Suppressor macrophage treated with lipopolysaccharide for 1 hour (primary cell): Measurements from ENCODE around the gene SNRNP200.
A peak's percentile ranks its signal among the peaks of the same experiment; 100 is the strongest.

Source experiments
- DNase-seq, 3 donors: peaks; one replicate each; pipeline ENCODE4 v3.0.0-alpha.2; 2020 to 2022

Gene SNRNP200

GRCh38 chr2:96249654-96250053, 55.7 kb downstream of the SNRNP200 start:
- no peak for DNase-seq

GRCh38 chr2:96248624-96249023, 56.7 kb downstream of the SNRNP200 start:
- DNase-seq = no peak

GRCh38 chr2:96247896-96248295, 57.5 kb downstream of the SNRNP200 start:
- DNase-seq = no peak

GRCh38 chr2:96247009-96247408, 58.3 kb downstream of the SNRNP200 start:
- peak; percentile 66 to 78 (median 77) for DNase-seq

GRCh38 chr2:96245609-96246390, 59.5 kb downstream of the SNRNP200 start:
- peak; percentile 90 to 97 (median 95) for DNase-seq

DNA sequence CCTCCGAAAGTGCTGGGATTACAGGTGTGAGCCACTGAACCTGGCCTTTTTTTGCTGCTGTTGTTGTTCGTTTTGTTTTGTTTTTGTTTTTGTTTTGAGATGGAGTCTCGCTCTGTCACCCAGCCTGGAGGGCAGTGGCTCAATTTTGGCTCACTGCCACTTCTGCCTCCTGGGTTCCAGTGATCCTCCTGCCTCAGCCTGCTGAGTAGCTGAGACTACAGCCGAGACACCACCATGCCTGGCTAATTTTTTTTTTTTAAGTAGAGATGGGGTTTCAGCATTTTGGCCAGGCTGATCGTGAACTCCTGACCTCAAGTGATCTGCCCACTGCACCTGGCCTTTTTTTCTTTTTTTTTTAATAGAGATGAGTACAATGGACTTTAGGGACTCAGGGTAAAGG, 61.5 kb downstream of the SNRNP200 start:
- no peak for DNase-seq

DNA sequence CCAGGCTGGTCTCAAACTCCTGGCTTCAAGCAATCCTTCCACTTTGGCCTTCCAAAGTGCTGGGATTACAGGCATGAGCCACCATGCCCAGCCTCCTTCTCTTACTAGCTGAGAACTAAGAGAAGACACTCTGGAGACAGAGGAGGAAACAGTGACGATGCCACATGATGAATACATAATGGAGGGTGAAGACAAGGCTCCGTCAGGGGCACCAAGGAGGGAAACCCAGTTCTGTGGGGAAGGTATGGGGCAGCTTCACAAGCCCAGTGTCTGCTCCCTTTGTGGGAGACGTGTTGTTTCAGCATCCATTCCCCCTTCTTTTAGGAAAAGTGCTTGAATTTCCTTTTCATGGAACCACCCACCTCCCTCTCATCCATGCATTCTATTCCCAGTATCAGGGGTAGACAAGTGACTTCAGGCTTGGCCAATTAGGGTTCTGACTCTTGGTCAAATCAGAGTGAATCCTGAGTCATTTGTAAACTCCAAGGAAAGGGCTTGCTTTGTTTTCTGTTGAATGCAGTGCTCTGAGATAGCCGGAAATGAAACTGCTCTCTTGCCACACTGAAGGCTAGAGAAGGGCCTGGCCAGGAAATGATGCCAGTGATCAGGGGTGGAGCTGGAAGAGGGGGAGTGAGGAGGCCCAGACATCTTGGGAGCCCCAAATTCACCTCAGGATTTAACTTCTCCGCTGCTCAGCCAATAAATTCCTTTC, 63.3 kb downstream of the SNRNP200 start:
- DNase-seq = peak; percentile 91 to 98 (median 95)

DNA sequence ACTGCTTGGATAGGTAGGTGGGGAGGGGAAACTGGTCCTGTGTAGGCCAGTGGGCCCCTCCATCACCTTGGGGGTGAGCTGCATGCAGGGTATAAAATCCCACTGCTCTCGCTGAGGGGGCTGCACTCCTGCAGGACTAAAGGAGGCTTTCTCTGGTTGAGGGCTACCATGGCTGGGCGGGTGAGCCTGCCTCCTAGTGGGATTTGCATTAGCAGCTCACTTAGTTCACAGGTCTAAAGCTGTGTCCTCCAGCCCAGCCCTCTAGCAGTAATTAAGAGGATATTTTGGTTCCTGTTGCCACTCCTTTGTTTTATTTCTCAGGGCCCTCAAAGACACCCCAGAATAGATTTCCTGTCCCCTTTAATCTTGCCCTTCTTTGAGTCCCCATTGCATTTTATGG, 64.1 kb downstream of the SNRNP200 start:
- DNase-seq = no peak

GRCh38 chr2:96240341-96241038, 64.9 kb downstream of the SNRNP200 start:
- no peak for DNase-seq

DNA sequence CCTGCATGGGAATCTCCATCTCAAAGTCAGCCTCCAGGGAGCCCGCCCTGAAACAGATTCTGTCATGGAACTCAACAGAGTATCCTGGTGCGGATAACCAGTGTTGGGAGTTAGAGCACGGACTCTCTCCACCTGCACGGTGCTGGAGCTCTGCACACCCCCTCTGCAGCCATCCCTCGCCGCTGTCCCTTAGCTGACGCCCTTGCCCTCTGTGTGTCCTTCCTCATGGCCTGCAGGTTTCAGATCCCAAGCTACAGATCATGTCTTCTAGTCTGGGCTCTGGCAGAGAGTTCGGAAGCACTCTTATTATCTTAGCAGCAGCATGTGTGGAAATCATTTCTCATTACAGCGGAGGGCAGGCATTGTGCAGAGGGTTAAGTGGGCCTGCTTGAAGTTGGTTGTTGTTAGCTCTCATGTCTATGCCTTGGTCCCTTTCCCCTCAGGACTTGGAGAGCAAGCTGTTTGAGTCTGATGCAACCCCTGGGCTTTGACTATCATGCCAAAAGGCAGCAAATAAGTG, 65.5 kb downstream of the SNRNP200 start:
- DNase-seq = no peak

DNA sequence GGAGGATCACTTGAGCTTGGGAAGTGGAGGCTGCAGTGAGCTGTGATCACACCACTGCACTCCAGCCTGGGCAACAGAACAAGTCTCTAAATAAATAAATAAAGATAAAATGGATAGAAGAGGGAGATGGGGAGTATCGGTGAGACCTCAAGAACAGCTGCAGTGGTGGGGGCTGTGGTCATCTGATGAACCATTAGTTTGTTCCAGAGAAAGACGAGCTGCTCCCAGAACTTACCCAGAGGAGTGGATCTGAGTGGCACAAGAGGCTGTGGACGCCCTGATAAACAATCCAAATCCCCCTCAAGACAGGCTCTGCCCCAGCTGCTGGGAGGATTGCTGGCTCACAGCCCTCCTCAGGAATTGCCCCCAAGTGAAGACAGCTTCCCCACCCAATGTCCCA, 66.3 kb downstream of the SNRNP200 start:
- no peak for DNase-seq

GRCh38 chr2:96238266-96238665, 67.1 kb downstream of the SNRNP200 start:
- DNase-seq = no peak

GRCh38 chr2:96236882-96237281, 68.5 kb downstream of the SNRNP200 start:
- no peak for DNase-seq

DNA sequence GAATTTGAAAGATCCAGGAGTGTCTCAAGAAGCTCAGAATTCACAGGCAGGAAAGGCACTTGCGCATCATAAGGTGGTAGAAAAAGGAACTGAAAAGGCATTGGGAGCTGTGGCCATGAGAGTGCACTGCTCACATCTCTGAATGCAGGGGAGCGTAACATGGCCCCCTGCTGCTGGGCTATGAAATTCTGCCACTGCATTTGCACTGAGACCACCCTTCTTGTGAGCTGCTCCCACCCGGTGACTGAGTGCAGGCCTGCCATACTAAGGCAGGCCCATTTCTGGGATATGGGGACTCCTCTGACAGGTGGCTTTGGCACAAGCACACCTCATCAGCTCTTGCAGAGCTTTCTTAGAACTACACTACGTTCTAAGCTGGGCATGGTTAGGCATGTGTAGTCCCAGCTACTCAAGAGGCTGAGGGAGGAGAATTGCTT, 71.4 kb downstream of the SNRNP200 start:
- peak in 2 of 3 donors; percentile 30 to 37 for DNase-seq

- DNase-seq = peak in 2 of 3 donors; percentile 44 to 46
These were observed 71.9 kb downstream of the SNRNP200 start for GRCh38 chr2:96233436-96233835.

GRCh38 chr2:96231316-96231715, 74.0 kb downstream of the SNRNP200 start:
- no peak for DNase-seq

DNA sequence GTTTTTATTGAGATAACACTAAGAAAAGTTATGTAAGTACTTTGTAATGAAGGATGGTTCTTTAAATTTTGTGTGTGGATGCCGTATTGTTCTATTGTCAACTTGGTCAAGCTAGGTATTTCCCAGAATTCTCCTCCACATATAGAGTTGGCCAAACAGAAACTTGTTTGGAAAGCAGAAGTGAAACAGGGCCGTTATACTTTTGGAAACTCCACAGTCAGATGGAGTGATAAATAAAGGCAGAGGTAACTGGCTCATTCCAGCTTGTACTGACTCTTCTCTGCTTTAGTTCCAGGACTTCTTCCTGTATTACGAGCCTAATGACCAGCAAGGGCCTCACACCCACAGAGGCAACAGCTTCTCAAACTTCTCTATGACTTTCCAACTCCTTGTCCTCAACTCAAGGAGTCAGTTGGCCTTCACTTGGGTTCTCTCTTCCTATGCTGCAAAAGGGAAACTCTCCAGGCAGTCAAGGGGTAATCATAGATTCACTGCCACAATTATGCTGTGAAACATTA, 80.3 kb downstream of the SNRNP200 start:
- peak; percentile 83 to 95 (median 91) for DNase-seq
